AG04449 (cell line): ENCODE data around the gene RNF121.

Experiments used
- CTCF ChIA-PET: fragments of 350-600 bp; formaldehyde crosslinking; extraction: SDS; loops from one replicate; lab custom pipeline; 2021; ENCODE audit warnings: antibody characterized with exemption; lab: Yijun Ruan, JAX
- POLR2A ChIA-PET: fragments of 400-600, 350-600 bp; formaldehyde crosslinking; extraction: SDS; loops from one replicate; lab custom pipeline; 2020; ENCODE audit warnings: antibody characterized with exemption, inconsistent platforms; lab: Yijun Ruan, JAX
- DNase-seq: peaks from one replicate; pipeline ENCODE4 v3.0.0-alpha.2; 2010; ENCODE audit warnings: low read depth, low spot score
- H3K4me3 ChIP-seq: 2 replicates; pipeline ENCODE4 v1.5.1; 2011; ENCODE audit warnings: low read depth, mild to moderate bottlenecking, control low read depth, low read length
- CTCF ChIP-seq: IDR thresholded peaks from one replicate; pipeline ENCODE4 v1.5.1; 2011; ENCODE audit warnings: mild to moderate bottlenecking, moderate library complexity, low read length, control low read depth, inconsistent platforms; ENCODE audit not compliant: insufficient read depth; ENCODE audit errors: missing control alignments

Gene RNF121

GRCh38 chr11:71995726-71996291 is 67.0 kb downstream of the RNF121 start:
- DNase-seq, result no peak
- TF ChIP-seq CTCF, result no peak
- CTCF ChIA-PET, result interaction anchor here (1.0 to 4.5 kb wide), 3 partner anchors 18 to 435 kb away, joined by 3 to 25 read pairs (median 3); no protein-coding TSS in a partner anchor
- POLR2A ChIA-PET, result no interaction called here
- no peak overlapping the region for H3K4me3 ChIP-seq

- ChIA-PET CTCF (interaction anchor here (4.5 kb wide), 1 partner anchor 19 kb away, joined by 25 read pairs; no protein-coding TSS in a partner anchor), POLR2A (interaction anchor here (1.0 kb wide), 1 partner anchor 13 kb away, joined by 3 read pairs; no protein-coding TSS in a partner anchor)
- H3K4me3 ChIP-seq, result no peak overlapping the region
- no peak for TF ChIP-seq CTCF
- DNase-seq, result no peak
Observed at GRCh38 chr11:71996517-71996916, 67.7 kb downstream of the RNF121 start.

- H3K4me3 ChIP-seq, result no peak overlapping the region
- ChIA-PET POLR2A (interaction anchor here (1.0 kb wide), 1 partner anchor 12 kb away, joined by 3 read pairs; no protein-coding TSS in a partner anchor), CTCF (interaction anchor here (4.5 kb wide), 1 partner anchor 19 kb away, joined by 25 read pairs; no protein-coding TSS in a partner anchor)
- no peak for DNase-seq
- no peak for TF ChIP-seq CTCF
Observed at GRCh38 chr11:71996946-71997345, 68.1 kb downstream of the RNF121 start.

GRCh38 chr11:71997594-71997993 is 68.7 kb downstream of the RNF121 start:
- DNase-seq, result no peak
- ChIA-PET POLR2A (interaction anchor here (1.0 kb wide), 1 partner anchor 12 kb away, joined by 3 read pairs; no protein-coding TSS in a partner anchor), CTCF (interaction anchor here (1.1 to 4.5 kb wide), 3 partner anchors 15 to 28 kb away, joined by 5 to 25 read pairs (median 6); no protein-coding TSS in a partner anchor)
- H3K4me3 ChIP-seq, result no peak overlapping the region
- no peak for TF ChIP-seq CTCF

GRCh38 chr11:71998061-71998460 is 69.2 kb downstream of the RNF121 start:
- no peak for DNase-seq
- ChIA-PET CTCF (interaction anchor here (0.7 to 4.5 kb wide), 6 partner anchors 15 to 185 kb away, joined by 3 to 25 read pairs (median 4); no protein-coding TSS in a partner anchor), POLR2A (no interaction called here)
- no peak overlapping the region for H3K4me3 ChIP-seq
- TF ChIP-seq CTCF, result no peak

- DNase-seq, result no peak
Observed at GRCh38 chr11:71998649-71999310, 69.9 kb downstream of the RNF121 start, which contains the start of gene IL18BP. IL18BP (plus strand) TSS chr11:71998909; CDS start chr11:71999985, 1,076 bp downstream.

More at GRCh38 chr11:71998649-71999310, 69.9 kb downstream of the RNF121 start, which contains the start of gene IL18BP:
- no peak within 1 kb of the TSS for H3K4me3 ChIP-seq
- TF ChIP-seq CTCF, result no peak
- CTCF ChIA-PET, result interaction anchor here (0.7 to 1.5 kb wide), 6 partner anchors 15 to 184 kb away, joined by 3 to 5 read pairs (median 3); no protein-coding TSS in a partner anchor
- POLR2A ChIA-PET, result no interaction called here
